SK-N-SH treated with all-trans-retinoic acid at 6 μM for 48 hours (cell line): Measurements from ENCODE around the gene MBOAT7.

Experiments used
- BACH2 ChIP-seq: fragments of 250-450 bp; sonication (Bioruptor Pico); IDR thresholded peaks from 2 replicates; pipeline ENCODE4 v1.9.0; 2021; ENCODE audit warnings: mild to moderate bottlenecking, borderline replicate concordance
- CSDC2 ChIP-seq: fragments of 250-450 bp; sonication (Bioruptor Pico); IDR thresholded peaks from 2 replicates; pipeline ENCODE4 v1.5.0; 2020; ENCODE audit warnings: mild to moderate bottlenecking, moderate library complexity
- RARB ChIP-seq: fragments of 250-450 bp; sonication (Bioruptor Pico); IDR thresholded peaks from 2 replicates; pipeline ENCODE4 v1.8.0; 2021; ENCODE audit warnings: mild to moderate bottlenecking, moderate library complexity
- ZC3H10 ChIP-seq: fragments of 250-450 bp; sonication (Bioruptor Pico); IDR thresholded peaks from 2 replicates; pipeline ENCODE4 v1.5.1; 2021; ENCODE audit warnings: mild to moderate bottlenecking, moderate library complexity
- ZFP3 ChIP-seq: fragments of 250-450 bp; sonication (Bioruptor Pico); IDR thresholded peaks from 2 replicates; pipeline ENCODE4 v1.5.0; 2020; ENCODE audit warnings: mild to moderate bottlenecking, moderate library complexity
- ZFP30 ChIP-seq: fragments of 450-650 bp; formaldehyde crosslinking; IDR thresholded peaks from 2 replicates; pipeline ENCODE4 v1.5.0; 2022; ENCODE audit warnings: mild to moderate bottlenecking, moderate library complexity
- TF ChIP-seq, protein P1 (sequence below): fragments of 250-450 bp; sonication (Bioruptor Pico); IDR thresholded peaks from 2 replicates; pipeline ENCODE4 v1.8.0; 2021; ENCODE audit warnings: low read depth, mild to moderate bottlenecking, moderate library complexity, borderline replicate concordance
- TF ChIP-seq, protein P2 (sequence below): fragments of 250-450 bp; sonication (Bioruptor Pico); IDR thresholded peaks from 2 replicates; pipeline ENCODE4 v1.8.0; 2020; ENCODE audit warnings: mild to moderate bottlenecking, moderate library complexity, borderline replicate concordance

DNA sequence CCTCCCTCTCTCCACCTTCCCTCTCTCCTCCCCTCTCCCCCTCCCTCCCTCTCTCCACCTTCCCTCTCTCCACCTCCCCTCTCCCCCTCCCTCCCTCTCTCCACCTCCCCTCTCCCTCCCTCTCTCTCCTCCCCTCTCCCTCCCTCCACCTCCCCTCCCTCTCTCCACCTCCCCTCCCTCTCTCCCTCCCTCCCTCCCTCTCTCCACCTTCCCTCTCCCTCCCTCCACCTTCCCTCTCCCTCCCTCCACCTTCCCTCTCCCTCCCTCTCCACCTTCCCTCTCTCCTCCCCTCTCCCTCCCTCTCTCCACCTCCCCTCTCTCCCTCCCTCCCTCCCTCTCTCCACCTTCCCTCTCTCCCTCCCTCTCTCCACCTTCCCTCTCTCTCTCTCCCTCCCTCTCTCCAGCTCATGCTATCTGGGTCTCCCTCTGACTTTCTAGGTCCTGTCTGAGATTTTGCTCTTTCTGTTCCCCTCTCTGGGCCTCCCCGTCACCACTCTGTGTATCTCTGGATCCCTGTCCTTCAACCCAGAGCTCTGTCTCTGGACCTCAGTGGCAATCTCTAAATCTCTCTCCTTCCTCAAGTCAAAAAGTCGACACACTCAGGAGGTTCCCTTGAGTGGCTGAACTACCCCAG is 55.3 kb downstream of the MBOAT7 start:
- TF ChIP-seq, protein P1, sequence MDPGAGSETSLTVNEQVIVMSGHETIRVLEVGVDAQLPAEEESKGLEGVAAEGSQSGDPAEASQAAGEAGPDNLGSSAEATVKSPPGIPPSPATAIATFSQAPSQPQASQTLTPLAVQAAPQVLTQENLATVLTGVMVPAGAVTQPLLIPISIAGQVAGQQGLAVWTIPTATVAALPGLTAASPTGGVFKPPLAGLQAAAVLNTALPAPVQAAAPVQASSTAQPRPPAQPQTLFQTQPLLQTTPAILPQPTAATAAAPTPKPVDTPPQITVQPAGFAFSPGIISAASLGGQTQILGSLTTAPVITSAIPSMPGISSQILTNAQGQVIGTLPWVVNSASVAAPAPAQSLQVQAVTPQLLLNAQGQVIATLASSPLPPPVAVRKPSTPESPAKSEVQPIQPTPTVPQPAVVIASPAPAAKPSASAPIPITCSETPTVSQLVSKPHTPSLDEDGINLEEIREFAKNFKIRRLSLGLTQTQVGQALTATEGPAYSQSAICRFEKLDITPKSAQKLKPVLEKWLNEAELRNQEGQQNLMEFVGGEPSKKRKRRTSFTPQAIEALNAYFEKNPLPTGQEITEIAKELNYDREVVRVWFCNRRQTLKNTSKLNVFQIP (CRISPR knock-in tag) = no peak
- TF ChIP-seq CSDC2 (CRISPR knock-in tag) (no peak), BACH2 (CRISPR knock-in tag) (no peak), RARB (CRISPR knock-in tag) (no peak), ZFP3 (CRISPR knock-in tag) (no peak), ZFP30 (CRISPR knock-in tag) (no peak), ZC3H10 (CRISPR knock-in tag) (no peak)
- TF ChIP-seq, protein P2, sequence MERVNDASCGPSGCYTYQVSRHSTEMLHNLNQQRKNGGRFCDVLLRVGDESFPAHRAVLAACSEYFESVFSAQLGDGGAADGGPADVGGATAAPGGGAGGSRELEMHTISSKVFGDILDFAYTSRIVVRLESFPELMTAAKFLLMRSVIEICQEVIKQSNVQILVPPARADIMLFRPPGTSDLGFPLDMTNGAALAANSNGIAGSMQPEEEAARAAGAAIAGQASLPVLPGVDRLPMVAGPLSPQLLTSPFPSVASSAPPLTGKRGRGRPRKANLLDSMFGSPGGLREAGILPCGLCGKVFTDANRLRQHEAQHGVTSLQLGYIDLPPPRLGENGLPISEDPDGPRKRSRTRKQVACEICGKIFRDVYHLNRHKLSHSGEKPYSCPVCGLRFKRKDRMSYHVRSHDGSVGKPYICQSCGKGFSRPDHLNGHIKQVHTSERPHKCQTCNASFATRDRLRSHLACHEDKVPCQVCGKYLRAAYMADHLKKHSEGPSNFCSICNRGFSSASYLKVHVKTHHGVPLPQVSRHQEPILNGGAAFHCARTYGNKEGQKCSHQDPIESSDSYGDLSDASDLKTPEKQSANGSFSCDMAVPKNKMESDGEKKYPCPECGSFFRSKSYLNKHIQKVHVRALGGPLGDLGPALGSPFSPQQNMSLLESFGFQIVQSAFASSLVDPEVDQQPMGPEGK (CRISPR knock-in tag) = no peak
